Measurements from ENCODE around the gene RABGAP1L. TPM values are rescaled to one million over a fixed set of nuclear protein-coding genes. Genes with fewer than 3 reads are reported as not detected.

RABGAP1L gene
- total and polyA plus RNA-seq, 2 of the 4 experiments (the other 2 are of a cell fraction) = 7.9 to 26.7 TPM

DNA sequence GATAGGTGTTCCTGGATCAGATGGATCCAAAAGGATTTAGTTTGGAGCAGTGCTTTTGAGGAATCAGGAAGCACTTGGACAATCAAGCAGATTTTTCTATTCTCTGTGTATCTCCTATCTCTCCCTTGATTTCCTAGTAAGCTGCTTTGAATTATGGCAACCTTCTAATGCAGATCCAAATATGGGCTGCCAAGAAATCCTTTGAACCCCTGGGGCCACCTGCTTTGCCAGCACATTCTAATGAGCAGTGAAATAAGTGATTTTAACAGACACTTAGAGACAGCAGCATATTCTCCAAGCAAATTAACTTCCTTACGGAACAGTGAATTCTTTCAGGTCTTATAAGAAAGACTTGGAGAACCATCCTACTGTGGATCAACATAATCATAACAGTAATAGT is 483.9 kb downstream of the RABGAP1L start:
- H2AK9ac ChIP-seq (replicated peaks; ENCODE audit: low read depth, low read length, poor library complexity) = no peak overlapping the region
- no peak overlapping the region for H2BK15ac ChIP-seq (ENCODE audit: low read depth, low read length)
- no peak overlapping the region for H2BK20ac ChIP-seq (ENCODE audit: low read depth, low read length)
- ChIA-PET POLR2A (ENCODE audit: unreplicated experiment) (no interaction called here), CTCF (no interaction called here)
- H3K56ac ChIP-seq (ENCODE audit: extremely low read depth, insufficient read depth, low read length) = no peak overlapping the region
- no peak overlapping the region for H2BK120ac ChIP-seq (ENCODE audit: low read depth, low read length)
- H4K20me1 ChIP-seq (ENCODE audit: insufficient read depth, low read length) = no peaks in the 10 kb centered on the region
- no peak overlapping the region for H3K4ac ChIP-seq (ENCODE audit: low read depth, low read length)
- H4K5ac ChIP-seq (ENCODE audit: low read depth, low read length) = no peak overlapping the region
- no peak overlapping the region for H2BK5ac ChIP-seq (ENCODE audit: low read depth, low read length, poor library complexity, severe bottlenecking)
- H3K4me3 ChIP-seq (ENCODE audit: insufficient read depth, low read depth, low read length) = no peak overlapping the region
- no TSS peak for BruUV-seq (replicated peaks)
- no CpG with 5 or more reads among the region's 1 CpG for WGBS, 2 experiments (ENCODE audit: extremely low coverage in 2 of 2, insufficient read length in 1 of 2)
- H3K27ac ChIP-seq (ENCODE audit: insufficient read depth, low read length) = no peak overlapping the region
- TF ChIP-seq RFX5 (IDR thresholded peaks at IDR 0.05; ENCODE audit: low read depth, low read length) = no peak
- TF ChIP-seq MXI1 (IDR thresholded peaks at IDR 0.05; ENCODE audit: borderline replicate concordance, low read depth, low read length) = no peak
- TF ChIP-seq BHLHE40 (IDR thresholded peaks at IDR 0.05; ENCODE audit: low read depth, low read length) = no peak
- TF ChIP-seq CEBPB (IDR thresholded peaks at IDR 0.05; ENCODE audit: low read depth, low read length) = no peak
- TF ChIP-seq, protein P1, sequence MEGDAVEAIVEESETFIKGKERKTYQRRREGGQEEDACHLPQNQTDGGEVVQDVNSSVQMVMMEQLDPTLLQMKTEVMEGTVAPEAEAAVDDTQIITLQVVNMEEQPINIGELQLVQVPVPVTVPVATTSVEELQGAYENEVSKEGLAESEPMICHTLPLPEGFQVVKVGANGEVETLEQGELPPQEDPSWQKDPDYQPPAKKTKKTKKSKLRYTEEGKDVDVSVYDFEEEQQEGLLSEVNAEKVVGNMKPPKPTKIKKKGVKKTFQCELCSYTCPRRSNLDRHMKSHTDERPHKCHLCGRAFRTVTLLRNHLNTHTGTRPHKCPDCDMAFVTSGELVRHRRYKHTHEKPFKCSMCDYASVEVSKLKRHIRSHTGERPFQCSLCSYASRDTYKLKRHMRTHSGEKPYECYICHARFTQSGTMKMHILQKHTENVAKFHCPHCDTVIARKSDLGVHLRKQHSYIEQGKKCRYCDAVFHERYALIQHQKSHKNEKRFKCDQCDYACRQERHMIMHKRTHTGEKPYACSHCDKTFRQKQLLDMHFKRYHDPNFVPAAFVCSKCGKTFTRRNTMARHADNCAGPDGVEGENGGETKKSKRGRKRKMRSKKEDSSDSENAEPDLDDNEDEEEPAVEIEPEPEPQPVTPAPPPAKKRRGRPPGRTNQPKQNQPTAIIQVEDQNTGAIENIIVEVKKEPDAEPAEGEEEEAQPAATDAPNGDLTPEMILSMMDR (conservative IDR thresholded peaks at IDR 0.05; ENCODE audit: low read depth, low read length) = no peak
- TF ChIP-seq RCOR1 (IDR thresholded peaks at IDR 0.05; ENCODE audit: insufficient replicate concordance, low read length) = no peak
- no peak for TF ChIP-seq SMC3 (IDR thresholded peaks at IDR 0.05; ENCODE audit: low read depth, low read length)
- no peak for TF ChIP-seq MAZ (IDR thresholded peaks at IDR 0.05; ENCODE audit: borderline replicate concordance, low read depth, low read length)
- TF ChIP-seq POLR2A (IDR thresholded peaks at IDR 0.05; ENCODE audit: low read depth, low read length) = no peak
- TF ChIP-seq FOS (IDR thresholded peaks at IDR 0.05; ENCODE audit: low read depth, low read length) = no peak
- TF ChIP-seq MAFK (IDR thresholded peaks at IDR 0.05; ENCODE audit: low read depth, low read length) = no peak
- no peak for TF ChIP-seq NFE2L2 (IDR thresholded peaks at IDR 0.05; ENCODE audit: low read depth, low read length)
- no peak for TF ChIP-seq RAD21 (IDR thresholded peaks at IDR 0.05; ENCODE audit: low read length)
- TF ChIP-seq, protein P2, sequence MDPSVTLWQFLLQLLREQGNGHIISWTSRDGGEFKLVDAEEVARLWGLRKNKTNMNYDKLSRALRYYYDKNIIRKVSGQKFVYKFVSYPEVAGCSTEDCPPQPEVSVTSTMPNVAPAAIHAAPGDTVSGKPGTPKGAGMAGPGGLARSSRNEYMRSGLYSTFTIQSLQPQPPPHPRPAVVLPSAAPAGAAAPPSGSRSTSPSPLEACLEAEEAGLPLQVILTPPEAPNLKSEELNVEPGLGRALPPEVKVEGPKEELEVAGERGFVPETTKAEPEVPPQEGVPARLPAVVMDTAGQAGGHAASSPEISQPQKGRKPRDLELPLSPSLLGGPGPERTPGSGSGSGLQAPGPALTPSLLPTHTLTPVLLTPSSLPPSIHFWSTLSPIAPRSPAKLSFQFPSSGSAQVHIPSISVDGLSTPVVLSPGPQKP (IDR thresholded peaks at IDR 0.05; ENCODE audit: borderline replicate concordance, low read depth, low read length) = no peak
- no peak for TF ChIP-seq CHD1 (IDR thresholded peaks at IDR 0.05; ENCODE audit: low read depth, low read length)
- TF ChIP-seq, protein P3, sequence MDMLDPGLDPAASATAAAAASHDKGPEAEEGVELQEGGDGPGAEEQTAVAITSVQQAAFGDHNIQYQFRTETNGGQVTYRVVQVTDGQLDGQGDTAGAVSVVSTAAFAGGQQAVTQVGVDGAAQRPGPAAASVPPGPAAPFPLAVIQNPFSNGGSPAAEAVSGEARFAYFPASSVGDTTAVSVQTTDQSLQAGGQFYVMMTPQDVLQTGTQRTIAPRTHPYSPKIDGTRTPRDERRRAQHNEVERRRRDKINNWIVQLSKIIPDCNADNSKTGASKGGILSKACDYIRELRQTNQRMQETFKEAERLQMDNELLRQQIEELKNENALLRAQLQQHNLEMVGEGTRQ (IDR thresholded peaks at IDR 0.05; ENCODE audit: low read depth, low read length) = no peak
- H3K23ac ChIP-seq (ENCODE audit: low read depth, low read length) = no peak overlapping the region
- H4K91ac ChIP-seq (ENCODE audit: insufficient read depth, low read depth, low read length) = no peak overlapping the region
- DNase-seq (no peak), ATAC-seq (ENCODE audit: low read depth) (no peak)
- no peaks in the 10 kb centered on the region for H3K36me3 ChIP-seq (ENCODE audit: control insufficient read depth, insufficient read depth, low read length)
- in situ Hi-C loops (cut with MboI; ENCODE audit: low sequenced_read_pairs) = no loop called here
- dilution Hi-C loops (cut with HindIII; ENCODE audit: low sequenced_read_pairs, unreplicated experiment) = no loop called here
- no peaks in the 10 kb centered on the region for H3K9me1 ChIP-seq (ENCODE audit: insufficient read depth, low read length)
- H3K4me1 ChIP-seq (ENCODE audit: control insufficient read depth, insufficient read depth, low read length) = no peaks in the 10 kb centered on the region
- no peak overlapping the region for H3K18ac ChIP-seq (ENCODE audit: low read depth, low read length)
- H3K9ac ChIP-seq (ENCODE audit: low read depth, low read length) = no peak overlapping the region
- no peak overlapping the region for H2AFZ ChIP-seq (replicated peaks; ENCODE audit: low read length, poor library complexity)
- H2AK5ac ChIP-seq (ENCODE audit: low read depth, low read length) = no peak overlapping the region
- intact Hi-C loops (cut with micrococcal nuclease) = no loop called here
- H3K14ac ChIP-seq (replicated peaks; ENCODE audit: low read depth, low read length) = no peak overlapping the region
- no peaks in the 10 kb centered on the region for H3K9me3 ChIP-seq (ENCODE audit: control insufficient read depth, insufficient read depth, low read length)
- H3K4me2 ChIP-seq (ENCODE audit: low read depth, low read length) = no peak overlapping the region
- no peaks in the 10 kb centered on the region for H3K79me1 ChIP-seq (ENCODE audit: low read depth in 1 of 2, low read length in 2 of 2)
- H4K8ac ChIP-seq (ENCODE audit: low read depth in 2 of 2, low read length in 2 of 2) = no peak overlapping the region
- no peaks in the 10 kb centered on the region for H3K27me3 ChIP-seq (ENCODE audit: control insufficient read depth, insufficient read depth, low read length)
